Natural killer cell treated with Interleukin-12 subunit alpha and Interleukin-12 subunit beta and Interleukin-15 and Interleukin-18, amount 100 ng/mL, for 72 hours (primary cell): Measurements from ENCODE around the gene PTPRD. TPM values are rescaled to one million over a fixed set of nuclear protein-coding genes. Genes with fewer than 3 reads are reported as not detected.

Experiments
- ATAC-seq, 2 donors: fragments of 150-1000 bp; cut with Tn5 transposase in 1 of 2; sonication (Bioruptor Pico), chemical (Tn5 transposase) in 1 of 2; 2 replicates each; pipeline ENCODE4 v1.10.0; 2021
- DNase-seq: peaks from one replicate; pipeline ENCODE4 v3.0.0; 2022; ENCODE audit warnings: low spot score
- H3K27ac Mint-ChIP-seq, 2 donors: 1 replicate in 1 of 2; 2 replicates in 1 of 2; pipeline ENCODE4 v1.8.0; 2022; ENCODE audit warnings: mixed read lengths in 2 of 2, mild to moderate bottlenecking in 1 of 2, moderate library complexity in 1 of 2
- H3K27me3 Mint-ChIP-seq, 2 donors: 1 replicate in 1 of 2; 2 replicates in 1 of 2; pipeline ENCODE4 v1.8.0; 2022; ENCODE audit warnings: mixed read lengths in 2 of 2
- H3K36me3 Mint-ChIP-seq: one replicate; pipeline ENCODE4 v1.8.0; 2022; ENCODE audit warnings: mixed read lengths
- H3K4me1 Mint-ChIP-seq, 2 donors: 1 replicate in 1 of 2; 2 replicates in 1 of 2; pipeline ENCODE4 v1.8.0; 2022; ENCODE audit warnings: low read depth in 2 of 2, mixed read lengths in 2 of 2, mild to moderate bottlenecking in 1 of 2
- H3K4me3 Mint-ChIP-seq: one replicate; pipeline ENCODE4 v1.8.0; 2022; ENCODE audit warnings: mixed read lengths
- H3K9me3 Mint-ChIP-seq: 2 replicates; pipeline ENCODE4 v1.8.0; 2022; ENCODE audit warnings: mixed read lengths
- total RNA-seq, 2 donors: library from RNA; stranded (reverse); gene quantifications; one replicate each; pipeline ENCODE4 v1.2.3, GENCODE V29; 2022

Gene PTPRD
- total RNA-seq, 2 donors from 2014 or later, result 0.53 to 3.7 TPM

GRCh38 chr9:8677741-8678140, 1935.1 kb downstream of the PTPRD start:
- ATAC-seq (no peak), DNase-seq (no peak)
- H3K4me1 Mint-ChIP-seq, result no peaks in the 10 kb centered on the region
- peaks cover 3% of the 10 kb centered on the region for H3K9me3 Mint-ChIP-seq
- no peak overlapping the region for H3K4me3 Mint-ChIP-seq
- H3K36me3 Mint-ChIP-seq, result no peaks in the 10 kb centered on the region
- H3K27ac Mint-ChIP-seq, result no peak overlapping the region
- peaks cover 0 to 6% of the 10 kb centered on the region in 2 donors for H3K27me3 Mint-ChIP-seq

GRCh38 chr9:8674536-8674935, 1938.3 kb downstream of the PTPRD start:
- peaks cover 0 to 6% of the 10 kb centered on the region in 2 donors for H3K27me3 Mint-ChIP-seq
- H3K36me3 Mint-ChIP-seq, result no peaks in the 10 kb centered on the region
- no peak for DNase-seq
- H3K9me3 Mint-ChIP-seq, result peaks cover 3% of the 10 kb centered on the region
- H3K4me1 Mint-ChIP-seq, result no peaks in the 10 kb centered on the region
- no peak for ATAC-seq
- no peak overlapping the region for H3K4me3 Mint-ChIP-seq
- no peak overlapping the region for H3K27ac Mint-ChIP-seq

DNA sequence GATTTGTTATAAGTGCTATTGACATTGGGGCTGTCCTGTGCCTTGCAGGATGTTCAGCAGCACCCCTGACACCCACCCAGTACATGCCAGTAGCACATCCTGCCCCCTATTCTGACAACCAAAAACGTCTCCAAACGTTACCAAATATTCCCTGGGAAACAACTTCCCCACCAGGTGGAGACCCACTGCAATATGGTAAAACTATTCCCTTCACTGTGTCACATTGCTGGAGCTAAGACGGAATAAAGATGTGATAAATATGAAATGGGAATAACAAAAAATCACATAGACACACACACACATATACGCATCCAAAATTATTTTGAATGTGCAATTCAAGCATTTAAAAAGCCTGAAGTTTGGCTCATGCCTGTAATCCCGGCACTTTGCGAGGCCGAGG, 1939.0 kb downstream of the PTPRD start:
- no peak for ATAC-seq
- H3K27me3 Mint-ChIP-seq, result peaks cover 0 to 6% of the 10 kb centered on the region in 2 donors
- H3K4me1 Mint-ChIP-seq, result no peaks in the 10 kb centered on the region
- no peaks in the 10 kb centered on the region for H3K36me3 Mint-ChIP-seq
- DNase-seq, result no peak
- no peak overlapping the region for H3K27ac Mint-ChIP-seq
- peaks cover 3% of the 10 kb centered on the region for H3K9me3 Mint-ChIP-seq
- H3K4me3 Mint-ChIP-seq, result no peak overlapping the region

DNA sequence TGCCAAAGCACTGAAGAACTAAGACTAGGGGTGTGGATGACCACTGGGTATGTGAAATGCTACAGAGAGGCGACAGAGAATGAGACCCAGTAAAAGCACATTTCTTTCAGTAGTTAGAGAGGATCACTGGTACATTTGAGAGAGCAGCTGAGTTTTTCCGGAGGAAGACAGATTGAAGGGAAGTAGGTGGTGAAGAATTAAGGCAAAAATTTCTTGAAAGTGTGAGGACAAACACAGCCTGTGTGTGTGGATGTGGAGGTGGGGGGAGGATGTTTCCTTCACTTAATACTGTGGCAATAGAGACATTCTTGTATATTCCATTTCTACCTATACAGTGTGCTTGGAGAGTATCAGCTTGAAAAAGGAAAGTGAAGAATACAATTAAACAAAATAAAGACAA, 1942.1 kb downstream of the PTPRD start:
- Mint-ChIP-seq H3K4me3 (no peak overlapping the region), H3K27ac (no peak overlapping the region), H3K4me1 (no peaks in the 10 kb centered on the region), H3K27me3 (peaks cover 0 to 4% of the 10 kb centered on the region in 2 donors), H3K9me3 (no peaks in the 10 kb centered on the region), H3K36me3 (no peaks in the 10 kb centered on the region)
- DNase-seq (no peak), ATAC-seq (no peak)

- no peaks in the 10 kb centered on the region for H3K36me3 Mint-ChIP-seq
- ATAC-seq (no peak), DNase-seq (no peak)
- no peaks in the 10 kb centered on the region for H3K9me3 Mint-ChIP-seq
- no peaks in the 10 kb centered on the region for H3K4me1 Mint-ChIP-seq
- no peak overlapping the region for H3K4me3 Mint-ChIP-seq
- no peak overlapping the region for H3K27ac Mint-ChIP-seq
- H3K27me3 Mint-ChIP-seq, result no peaks in the 10 kb centered on the region
Measured at GRCh38 chr9:8668751-8669150, 1944.1 kb downstream of the PTPRD start.

- Mint-ChIP-seq H3K27ac (no peak overlapping the region), H3K4me1 (no peaks in the 10 kb centered on the region), H3K4me3 (no peak overlapping the region), H3K27me3 (no peaks in the 10 kb centered on the region), H3K9me3 (no peaks in the 10 kb centered on the region), H3K36me3 (no peaks in the 10 kb centered on the region)
- DNase-seq (no peak), ATAC-seq (no peak)
Measured at GRCh38 chr9:8668231-8668630, 1944.6 kb downstream of the PTPRD start.

- no peak for ATAC-seq
Measured at GRCh38 chr9:8666060-8666459, 1946.7 kb downstream of the PTPRD start.

GRCh38 chr9:8660383-8660782, 1952.4 kb downstream of the PTPRD start:
- Mint-ChIP-seq H3K4me3 (no peak overlapping the region), H3K27me3 (no peaks in the 10 kb centered on the region), H3K9me3 (no peaks in the 10 kb centered on the region), H3K27ac (no peak overlapping the region), H3K36me3 (no peaks in the 10 kb centered on the region), H3K4me1 (no peaks in the 10 kb centered on the region)
- ATAC-seq (no peak), DNase-seq (no peak)

More at GRCh38 chr9:8666060-8666459, 1946.7 kb downstream of the PTPRD start:
- no peak overlapping the region for H3K4me3 Mint-ChIP-seq
- no peak for DNase-seq
- no peaks in the 10 kb centered on the region for H3K9me3 Mint-ChIP-seq
- H3K27ac Mint-ChIP-seq, result no peak overlapping the region
- no peaks in the 10 kb centered on the region for H3K4me1 Mint-ChIP-seq
- H3K27me3 Mint-ChIP-seq, result no peaks in the 10 kb centered on the region
- no peaks in the 10 kb centered on the region for H3K36me3 Mint-ChIP-seq

DNA sequence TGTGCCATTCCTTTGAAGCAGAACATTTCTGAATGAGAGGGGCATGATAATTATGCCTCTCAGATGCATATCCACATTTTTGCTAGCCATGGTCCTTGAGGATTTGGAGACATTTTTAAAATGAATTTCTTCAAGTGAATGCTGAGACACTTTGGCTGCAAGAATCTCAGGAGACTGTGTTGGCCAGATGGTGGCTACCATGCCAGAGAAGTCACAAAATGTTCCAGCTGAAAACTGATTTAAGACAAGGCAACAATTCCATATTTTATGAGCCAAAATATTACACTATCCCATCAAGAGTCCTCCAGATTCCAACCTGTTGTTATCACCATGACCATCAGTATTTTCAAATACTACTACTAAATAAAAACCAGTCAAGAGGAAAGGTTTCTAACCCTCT, 1953.7 kb downstream of the PTPRD start:
- DNase-seq, result no peak
- no peak overlapping the region for H3K4me3 Mint-ChIP-seq
- no peaks in the 10 kb centered on the region for H3K9me3 Mint-ChIP-seq
- H3K27ac Mint-ChIP-seq, result no peak overlapping the region
- no peaks in the 10 kb centered on the region for H3K36me3 Mint-ChIP-seq
- ATAC-seq, result no peak
- H3K4me1 Mint-ChIP-seq, result no peaks in the 10 kb centered on the region
- no peaks in the 10 kb centered on the region for H3K27me3 Mint-ChIP-seq

GRCh38 chr9:8655071-8655470, 1957.7 kb downstream of the PTPRD start:
- Mint-ChIP-seq H3K4me1 (no peaks in the 10 kb centered on the region), H3K36me3 (no peaks in the 10 kb centered on the region), H3K27me3 (peaks cover 0 to 3% of the 10 kb centered on the region in 2 donors), H3K4me3 (no peak overlapping the region), H3K9me3 (peaks cover 6% of the 10 kb centered on the region), H3K27ac (no peak overlapping the region)
- ATAC-seq (no peak), DNase-seq (no peak)

DNA sequence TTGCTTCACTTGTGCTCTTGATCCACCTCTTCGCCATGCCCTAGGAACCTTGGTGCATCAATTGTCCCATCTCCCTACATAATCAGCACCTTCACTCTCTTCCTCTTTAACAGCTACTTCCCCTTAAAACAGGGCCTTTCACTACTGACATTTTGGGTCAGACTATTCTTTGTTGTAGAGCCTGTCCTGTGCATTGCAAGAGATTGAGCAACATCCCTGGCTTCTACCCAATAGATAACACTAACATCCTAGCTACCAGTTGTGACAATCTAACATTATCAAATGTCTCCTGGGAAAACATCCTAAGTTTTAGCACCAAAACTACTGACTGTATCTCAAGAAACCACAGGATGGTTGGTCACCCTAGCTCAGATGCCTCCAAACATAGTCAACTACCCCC, 1958.9 kb downstream of the PTPRD start:
- Mint-ChIP-seq H3K36me3 (no peaks in the 10 kb centered on the region), H3K4me1 (peaks cover 0 to 4% of the 10 kb centered on the region in 2 donors), H3K9me3 (peaks cover 6% of the 10 kb centered on the region), H3K27me3 (peaks cover 0 to 3% of the 10 kb centered on the region in 2 donors), H3K4me3 (no peak overlapping the region), H3K27ac (no peak overlapping the region)
- ATAC-seq, result no peak
- DNase-seq, result no peak

- peaks cover 0 to 4% of the 10 kb centered on the region in 2 donors for H3K4me1 Mint-ChIP-seq
- H3K27me3 Mint-ChIP-seq, result peaks cover 0 to 3% of the 10 kb centered on the region in 2 donors
- H3K27ac Mint-ChIP-seq, result no peak overlapping the region
- peaks cover 6% of the 10 kb centered on the region for H3K9me3 Mint-ChIP-seq
- DNase-seq, result no peak
- H3K36me3 Mint-ChIP-seq, result no peaks in the 10 kb centered on the region
- ATAC-seq, result no peak
- H3K4me3 Mint-ChIP-seq, result no peak overlapping the region
Measured at GRCh38 chr9:8653111-8653510, 1959.7 kb downstream of the PTPRD start.

- Mint-ChIP-seq H3K27ac (no peak overlapping the region), H3K9me3 (peaks cover 6% of the 10 kb centered on the region), H3K36me3 (no peaks in the 10 kb centered on the region), H3K4me1 (peaks cover 0 to 4% of the 10 kb centered on the region in 2 donors), H3K27me3 (peaks cover 0 to 3% of the 10 kb centered on the region in 2 donors), H3K4me3 (no peak overlapping the region)
- ATAC-seq (no peak), DNase-seq (no peak)
Measured at GRCh38 chr9:8652255-8652654, 1960.5 kb downstream of the PTPRD start.

- ATAC-seq (no peak), DNase-seq (no peak)
- Mint-ChIP-seq H3K4me3 (no peak overlapping the region), H3K27me3 (peaks cover 0 to 3% of the 10 kb centered on the region in 2 donors), H3K36me3 (no peaks in the 10 kb centered on the region), H3K27ac (no peak overlapping the region), H3K9me3 (peaks cover 6% of the 10 kb centered on the region), H3K4me1 (peaks cover 0 to 4% of the 10 kb centered on the region in 2 donors)
Measured at GRCh38 chr9:8651846-8652215, 1961.0 kb downstream of the PTPRD start.

- Mint-ChIP-seq H3K9me3 (peaks cover 6% of the 10 kb centered on the region), H3K4me1 (peaks cover 0 to 4% of the 10 kb centered on the region in 2 donors), H3K27ac (no peak overlapping the region), H3K27me3 (peaks cover 0 to 3% of the 10 kb centered on the region in 2 donors), H3K36me3 (no peaks in the 10 kb centered on the region), H3K4me3 (no peak overlapping the region)
- no peak for DNase-seq
- no peak for ATAC-seq
Measured at GRCh38 chr9:8651070-8651845, 1961.5 kb downstream of the PTPRD start.
